Mucosa of stomach (tissue), 1 donor: Measurements from ENCODE around the gene TEAD4.
A peak's percentile ranks its signal among the peaks of the same experiment; 100 is the strongest.

Experiments
- H3K27me3 ChIP-seq: one replicate; pipeline ENCODE4 v1.7.0; 2013; ENCODE audit warnings: mild to moderate bottlenecking, low read length; ENCODE audit not compliant: control insufficient read depth, insufficient read depth
- H3K36me3 ChIP-seq: one replicate; pipeline ENCODE4 v1.7.0; 2013; ENCODE audit warnings: low read length; ENCODE audit not compliant: control insufficient read depth, insufficient read depth
- H3K4me1 ChIP-seq: one replicate; pipeline ENCODE4 v1.7.0; 2013; ENCODE audit warnings: mild to moderate bottlenecking, low read length; ENCODE audit not compliant: control insufficient read depth, insufficient read depth
- H3K4me3 ChIP-seq: one replicate; pipeline ENCODE4 v1.7.0; 2013; ENCODE audit warnings: low read length
- H3K9ac ChIP-seq: one replicate; pipeline ENCODE4 v1.7.0; 2013; ENCODE audit warnings: mild to moderate bottlenecking, low read length, moderate library complexity
- H3K9me3 ChIP-seq: one replicate; pipeline ENCODE4 v1.7.0; 2013; ENCODE audit warnings: mild to moderate bottlenecking, low read length, moderate library complexity; ENCODE audit not compliant: control insufficient read depth
- donor health status: Pancreatic carcinoma.

TEAD4 gene

DNA sequence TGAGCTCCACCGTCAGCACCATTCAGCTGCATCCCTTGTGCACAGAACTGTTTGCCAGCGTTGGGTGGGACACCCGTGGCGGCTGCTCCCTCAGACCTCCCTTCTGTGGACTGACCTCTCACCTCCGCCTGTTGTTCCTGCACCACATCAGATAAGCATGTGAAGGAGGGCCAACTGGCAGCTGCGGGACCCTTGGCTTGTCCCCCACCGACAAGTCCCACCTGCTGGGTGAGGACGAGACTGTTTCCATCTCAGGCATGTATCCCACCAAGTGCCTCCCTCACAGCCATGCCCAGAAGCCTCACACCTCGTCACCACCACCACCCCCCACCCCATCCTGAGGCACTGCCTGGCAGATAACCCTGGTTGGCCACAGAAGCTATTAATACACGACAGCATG is 18.6 kb upstream of the TEAD4 start:
- H3K4me3 ChIP-seq = no peak overlapping the region
- H3K4me1 ChIP-seq = no peaks in the 10 kb centered on the region
- no peaks in the 10 kb centered on the region for H3K27me3 ChIP-seq
- H3K36me3 ChIP-seq = peaks cover 3% of the 10 kb centered on the region
- H3K9me3 ChIP-seq = no peaks in the 10 kb centered on the region
- no peak overlapping the region for H3K9ac ChIP-seq

DNA sequence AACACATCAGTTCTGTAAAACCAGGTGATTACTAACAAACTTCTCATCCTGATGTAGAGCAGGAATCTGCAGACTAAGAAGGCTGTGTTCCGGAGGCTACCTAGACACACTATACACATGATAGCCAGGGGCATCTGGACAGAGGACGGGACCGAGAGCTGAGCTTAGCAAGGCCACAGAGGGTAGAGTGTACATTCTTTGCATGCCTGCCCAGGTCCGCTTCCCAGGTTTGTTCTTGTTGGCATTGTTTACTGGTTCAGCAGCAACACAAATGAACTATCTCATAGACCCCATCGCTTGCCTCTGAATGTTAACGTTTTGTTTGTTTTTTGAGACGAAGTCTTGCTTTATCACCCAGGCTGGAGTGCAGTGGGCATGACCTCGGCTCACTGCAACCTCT is 17.7 kb upstream of the TEAD4 start:
- H3K4me1 ChIP-seq = no peaks in the 10 kb centered on the region
- peaks cover 3% of the 10 kb centered on the region for H3K36me3 ChIP-seq

GRCh38 chr12:2944401-2945047 is 14.7 kb upstream of the TEAD4 start:
- Histone ChIP-seq H3K36me3 (peaks cover 3% of the 10 kb centered on the region), H3K9ac (no peak overlapping the region)

More for the DNA sequence above, 17.7 kb upstream of the TEAD4 start:
- H3K27me3 ChIP-seq = no peaks in the 10 kb centered on the region
- no peak overlapping the region for H3K9ac ChIP-seq
- H3K4me3 ChIP-seq = no peak overlapping the region
- no peaks in the 10 kb centered on the region for H3K9me3 ChIP-seq

GRCh38 chr12:2949411-2949810 is 9.8 kb upstream of the TEAD4 start:
- H3K4me1 ChIP-seq = no peaks in the 10 kb centered on the region
- H3K9ac ChIP-seq = no peak overlapping the region
- H3K4me3 ChIP-seq = no peak overlapping the region
- no peaks in the 10 kb centered on the region for H3K36me3 ChIP-seq
- no peaks in the 10 kb centered on the region for H3K9me3 ChIP-seq
- H3K27me3 ChIP-seq = no peaks in the 10 kb centered on the region

More at GRCh38 chr12:2944401-2945047, 14.7 kb upstream of the TEAD4 start:
- H3K9me3 ChIP-seq = no peaks in the 10 kb centered on the region
- no peaks in the 10 kb centered on the region for H3K27me3 ChIP-seq
- no peak overlapping the region for H3K4me3 ChIP-seq
- no peaks in the 10 kb centered on the region for H3K4me1 ChIP-seq

GRCh38 chr12:2955888-2956287 is 3.3 kb upstream of the TEAD4 start:
- H3K4me1 ChIP-seq = peaks cover 26% of the 10 kb centered on the region

DNA sequence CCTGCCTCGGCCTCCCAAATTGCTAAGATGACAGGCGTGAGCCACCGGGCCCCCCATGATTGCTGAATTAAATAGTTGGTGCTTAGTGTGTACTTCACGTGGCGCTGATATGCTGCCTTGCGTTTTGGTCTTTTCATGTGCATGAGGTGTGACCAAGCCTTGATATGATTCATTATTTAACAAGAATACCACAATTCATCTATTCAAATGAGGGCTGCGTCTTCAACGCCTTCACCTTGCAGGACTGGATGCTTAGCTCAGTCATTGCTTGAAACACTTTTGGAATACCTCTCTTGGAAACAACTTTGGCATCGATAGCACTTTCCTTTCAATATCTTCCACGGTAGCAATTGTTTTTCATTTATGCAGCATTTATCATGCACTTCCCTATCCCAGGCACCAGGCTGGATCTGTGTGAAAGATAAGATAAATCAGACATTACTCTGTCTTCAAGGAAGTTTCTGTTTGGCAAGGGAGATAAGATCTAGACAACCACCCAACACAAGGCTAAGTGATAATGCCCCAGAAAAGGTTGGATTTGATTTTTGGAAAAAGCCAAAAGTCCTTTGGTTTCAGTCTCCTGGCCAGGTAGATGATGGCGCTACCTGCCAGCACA is 1.3 kb upstream of the TEAD4 start:
- Histone ChIP-seq H3K4me3 (peak overlapping the region; percentile 1), H3K36me3 (no peaks in the 10 kb centered on the region), H3K9me3 (no peaks in the 10 kb centered on the region), H3K27me3 (peaks cover 18% of the 10 kb centered on the region), H3K9ac (no peak overlapping the region), H3K4me1 (peaks cover 27% of the 10 kb centered on the region)

More at GRCh38 chr12:2955888-2956287, 3.3 kb upstream of the TEAD4 start:
- H3K27me3 ChIP-seq = peaks cover 11% of the 10 kb centered on the region
- no peaks in the 10 kb centered on the region for H3K9me3 ChIP-seq
- no peak overlapping the region for H3K9ac ChIP-seq
- no peak overlapping the region for H3K4me3 ChIP-seq
- H3K36me3 ChIP-seq = no peaks in the 10 kb centered on the region

DNA sequence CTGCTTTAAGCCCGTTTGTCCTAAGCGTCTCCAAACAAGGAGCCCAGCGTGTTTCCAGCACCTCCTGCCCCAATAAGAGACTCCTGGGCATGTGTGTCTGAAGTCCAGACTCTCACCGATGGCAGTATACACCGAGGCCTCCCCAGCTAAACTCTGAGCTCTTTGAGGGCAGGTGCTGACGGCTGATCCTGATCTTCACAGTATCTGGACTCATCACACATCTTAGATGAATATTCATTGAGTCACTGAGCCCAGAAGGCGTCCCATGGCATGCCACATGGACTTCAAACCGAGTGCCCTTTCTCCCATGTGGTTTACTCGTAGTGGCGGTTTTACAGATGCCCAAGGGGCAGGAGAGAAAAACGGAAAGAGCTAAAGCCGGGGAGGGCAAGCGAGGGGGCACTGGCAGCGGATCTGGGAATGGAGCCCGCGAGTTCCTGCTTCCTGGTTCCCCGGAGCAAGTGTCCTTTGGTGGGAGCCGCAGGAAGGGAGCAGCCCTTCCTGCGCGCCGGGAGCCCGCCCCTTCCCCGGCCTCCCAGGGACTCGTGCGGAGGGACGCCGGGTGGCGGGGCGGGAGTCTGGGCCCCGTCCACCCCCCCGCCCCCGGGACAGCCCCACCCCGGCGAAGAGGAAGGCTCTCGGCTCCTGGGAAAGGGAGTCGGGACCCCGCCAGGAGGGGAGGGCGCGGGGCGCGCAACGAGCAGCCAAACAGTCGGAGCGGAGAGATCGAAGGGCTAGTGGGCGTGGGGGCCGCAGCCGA is 585 bp upstream of the TEAD4 start:
- Histone ChIP-seq H3K9ac (peak overlapping the region; percentile 67), H3K9me3 (no peaks in the 10 kb centered on the region)

GRCh38 chr12:2959505-2960389 is 550 bp downstream of the TEAD4 start:
- H3K4me1 ChIP-seq = peaks cover 27% of the 10 kb centered on the region
- no peak overlapping the region for H3K9ac ChIP-seq
- H3K9me3 ChIP-seq = no peaks in the 10 kb centered on the region
- H3K4me3 ChIP-seq = no peak overlapping the region
- no peaks in the 10 kb centered on the region for H3K36me3 ChIP-seq
- H3K27me3 ChIP-seq = peaks cover 18% of the 10 kb centered on the region

More for the DNA sequence above, 585 bp upstream of the TEAD4 start:
- Histone ChIP-seq H3K4me1 (peaks cover 27% of the 10 kb centered on the region), H3K27me3 (peaks cover 18% of the 10 kb centered on the region), H3K36me3 (no peaks in the 10 kb centered on the region), H3K4me3 (peak overlapping the region; percentile 1)

DNA sequence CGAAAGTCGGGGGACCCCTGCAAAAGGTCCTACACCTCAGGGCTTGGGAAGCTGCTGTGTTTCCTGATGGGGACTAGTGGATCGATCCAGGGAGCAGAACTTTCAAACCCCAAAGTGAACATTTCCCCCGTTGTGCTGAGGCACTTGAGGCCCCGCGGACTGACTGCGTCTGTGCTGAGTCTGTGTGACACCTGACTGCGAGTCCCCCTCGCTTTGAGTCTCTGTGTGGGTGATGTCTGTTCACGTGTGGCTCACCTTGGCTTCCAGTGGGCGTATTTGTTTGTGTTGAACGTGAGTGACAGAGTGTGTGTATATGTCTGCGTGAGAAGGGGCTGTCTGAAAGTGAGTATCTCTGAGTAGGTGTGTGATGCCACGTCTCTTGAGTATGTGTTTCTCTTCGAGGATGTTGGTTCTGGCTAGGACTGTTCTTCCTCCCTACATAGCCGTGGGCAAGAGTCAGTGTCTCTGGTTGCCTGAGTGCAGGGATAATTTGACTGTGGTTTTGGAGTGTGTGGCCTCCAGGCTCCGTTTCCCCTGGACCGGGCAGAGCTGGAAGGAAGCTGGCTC is 1.3 kb downstream of the TEAD4 start:
- Histone ChIP-seq H3K9me3 (no peaks in the 10 kb centered on the region), H3K27me3 (peaks cover 18% of the 10 kb centered on the region), H3K4me1 (peaks cover 27% of the 10 kb centered on the region), H3K36me3 (no peaks in the 10 kb centered on the region), H3K4me3 (no peak overlapping the region), H3K9ac (no peak overlapping the region)

- H3K9me3 ChIP-seq = no peaks in the 10 kb centered on the region
- H3K36me3 ChIP-seq = no peaks in the 10 kb centered on the region
- no peak overlapping the region for H3K4me3 ChIP-seq
- H3K27me3 ChIP-seq = peaks cover 18% of the 10 kb centered on the region
- H3K9ac ChIP-seq = no peak overlapping the region
- peaks cover 27% of the 10 kb centered on the region for H3K4me1 ChIP-seq
Measured at GRCh38 chr12:2960996-2961616, 1.9 kb downstream of the TEAD4 start.

GRCh38 chr12:2961705-2962104 is 2.5 kb downstream of the TEAD4 start:
- Histone ChIP-seq H3K9ac (no peak overlapping the region), H3K4me3 (no peak overlapping the region), H3K9me3 (no peaks in the 10 kb centered on the region), H3K27me3 (peaks cover 18% of the 10 kb centered on the region), H3K4me1 (peaks cover 27% of the 10 kb centered on the region), H3K36me3 (no peaks in the 10 kb centered on the region)
